ENCODE measurements around the gene GLB1L. TPM values are rescaled to one million over a fixed set of nuclear protein-coding genes. Genes with fewer than 3 reads are reported as not detected.

Gene GLB1L
- total RNA-seq, 1 donor from 2014 or later = 11.8 TPM

DNA sequence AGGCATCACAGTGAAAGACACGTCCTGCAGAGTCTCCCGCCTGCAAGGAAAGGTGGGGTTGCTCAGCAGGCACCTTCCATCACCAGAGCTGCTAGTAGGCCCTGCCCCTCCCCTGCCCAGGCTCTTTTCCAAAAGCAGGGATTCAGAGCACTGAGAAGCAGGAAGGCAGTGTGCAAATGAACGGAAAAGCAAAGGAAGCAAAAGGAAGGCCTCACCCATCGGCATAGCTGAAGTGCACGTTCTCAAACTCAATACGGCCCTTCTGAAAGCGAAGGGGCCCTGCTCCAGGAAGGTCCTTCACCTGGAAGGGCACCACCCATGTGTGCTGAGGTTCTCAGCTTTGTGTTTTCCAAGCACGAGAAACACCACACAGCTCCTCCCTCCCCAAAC is 32.2 kb downstream of the GLB1L start:
- Mint-ChIP-seq H3K27ac (no peak overlapping the region), H3K36me3 (ENCODE audit: insufficient read depth) (peaks cover 17% of the 10 kb centered on the region)

DNA sequence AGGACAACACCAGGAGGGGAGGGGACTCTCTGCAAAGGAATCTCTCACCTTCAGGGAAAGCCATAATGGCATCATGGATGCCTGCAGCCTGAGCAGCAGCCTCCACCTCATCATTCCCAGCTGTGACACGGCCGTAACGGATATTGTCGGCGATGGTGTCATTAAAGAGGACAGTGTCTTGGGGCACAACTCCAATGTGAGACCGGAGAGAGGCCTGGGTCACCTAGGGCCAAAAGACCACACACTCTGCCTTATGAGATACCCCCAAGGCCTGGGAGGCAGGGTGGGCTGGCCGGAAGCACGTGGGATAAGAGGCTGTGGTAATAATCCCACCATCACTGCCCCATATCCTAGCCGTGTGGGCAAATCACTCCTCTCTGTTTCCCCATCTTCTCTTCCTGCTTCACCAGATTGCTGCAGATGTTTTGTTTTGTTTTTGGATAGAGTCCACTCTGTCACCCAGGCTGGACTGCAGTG is 34.3 kb downstream of the GLB1L start:
- Mint-ChIP-seq H3K27me3 (no peaks in the 10 kb centered on the region), H3K9me3 (ENCODE audit: low read depth) (no peaks in the 10 kb centered on the region), H3K27ac (peak overlapping the region; percentile 57), H3K4me1 (ENCODE audit: low read depth) (peaks cover 11% of the 10 kb centered on the region), H3K4me3 (ENCODE audit: low read depth) (no peak overlapping the region), H3K36me3 (ENCODE audit: insufficient read depth) (peaks cover 17% of the 10 kb centered on the region)
- no peak for DNase-seq (ENCODE audit: low spot score, unreplicated experiment)
- TF ChIP-seq, protein P1, sequence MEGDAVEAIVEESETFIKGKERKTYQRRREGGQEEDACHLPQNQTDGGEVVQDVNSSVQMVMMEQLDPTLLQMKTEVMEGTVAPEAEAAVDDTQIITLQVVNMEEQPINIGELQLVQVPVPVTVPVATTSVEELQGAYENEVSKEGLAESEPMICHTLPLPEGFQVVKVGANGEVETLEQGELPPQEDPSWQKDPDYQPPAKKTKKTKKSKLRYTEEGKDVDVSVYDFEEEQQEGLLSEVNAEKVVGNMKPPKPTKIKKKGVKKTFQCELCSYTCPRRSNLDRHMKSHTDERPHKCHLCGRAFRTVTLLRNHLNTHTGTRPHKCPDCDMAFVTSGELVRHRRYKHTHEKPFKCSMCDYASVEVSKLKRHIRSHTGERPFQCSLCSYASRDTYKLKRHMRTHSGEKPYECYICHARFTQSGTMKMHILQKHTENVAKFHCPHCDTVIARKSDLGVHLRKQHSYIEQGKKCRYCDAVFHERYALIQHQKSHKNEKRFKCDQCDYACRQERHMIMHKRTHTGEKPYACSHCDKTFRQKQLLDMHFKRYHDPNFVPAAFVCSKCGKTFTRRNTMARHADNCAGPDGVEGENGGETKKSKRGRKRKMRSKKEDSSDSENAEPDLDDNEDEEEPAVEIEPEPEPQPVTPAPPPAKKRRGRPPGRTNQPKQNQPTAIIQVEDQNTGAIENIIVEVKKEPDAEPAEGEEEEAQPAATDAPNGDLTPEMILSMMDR (IDR thresholded peaks at IDR 0.05; ENCODE audit: unreplicated experiment) = no peak

More for the DNA sequence above, 32.2 kb downstream of the GLB1L start:
- no peak overlapping the region for H3K4me3 Mint-ChIP-seq (ENCODE audit: low read depth)
- no peaks in the 10 kb centered on the region for H3K9me3 Mint-ChIP-seq (ENCODE audit: low read depth)
- DNase-seq (ENCODE audit: low spot score, unreplicated experiment) = no peak
- no peaks in the 10 kb centered on the region for H3K27me3 Mint-ChIP-seq
- TF ChIP-seq, protein P1 (IDR thresholded peaks at IDR 0.05; ENCODE audit: unreplicated experiment) = no peak
- H3K4me1 Mint-ChIP-seq (ENCODE audit: low read depth) = peaks cover 10% of the 10 kb centered on the region

DNA sequence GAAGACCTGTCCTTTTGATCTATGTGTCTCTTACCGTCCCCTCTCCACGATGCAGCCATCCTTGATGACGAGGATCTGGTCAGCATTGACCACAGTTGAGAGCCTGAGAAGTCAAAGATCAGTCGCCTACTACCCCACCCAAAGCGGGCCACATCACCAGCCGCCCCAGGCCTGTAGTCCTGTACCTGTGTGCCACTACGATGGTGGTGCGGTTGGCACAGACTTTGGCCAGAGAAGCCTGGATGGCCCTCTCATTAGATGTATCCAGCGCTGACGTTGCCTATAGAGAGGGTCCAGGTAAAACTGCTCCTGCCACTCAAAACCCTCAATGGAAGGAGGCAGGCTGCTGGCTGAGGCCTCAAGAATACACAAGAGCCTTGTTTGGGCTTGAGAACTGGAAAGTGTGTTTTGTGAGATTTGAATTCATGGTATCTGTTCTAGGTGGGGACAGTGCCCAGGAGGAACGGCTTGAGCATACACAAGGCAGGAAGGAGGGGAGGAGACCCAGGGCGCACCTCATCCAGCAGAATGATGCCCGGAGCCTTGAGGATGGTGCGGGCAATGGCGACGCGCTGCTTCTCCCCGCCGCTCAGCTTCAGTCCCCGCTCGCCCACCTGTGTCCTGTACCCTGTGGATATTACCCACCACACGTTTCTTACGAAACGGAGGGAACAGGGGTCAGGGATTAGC is 34.9 kb downstream of the GLB1L start:
- no peak overlapping the region for H3K4me3 Mint-ChIP-seq (ENCODE audit: low read depth)
- no peak for DNase-seq (ENCODE audit: low spot score, unreplicated experiment)
- peaks cover 11% of the 10 kb centered on the region for H3K4me1 Mint-ChIP-seq (ENCODE audit: low read depth)
- no peak overlapping the region for H3K27ac Mint-ChIP-seq
- no peaks in the 10 kb centered on the region for H3K27me3 Mint-ChIP-seq
- TF ChIP-seq, protein P1 (IDR thresholded peaks at IDR 0.05; ENCODE audit: unreplicated experiment) = no peak
- H3K9me3 Mint-ChIP-seq (ENCODE audit: low read depth) = no peaks in the 10 kb centered on the region
- H3K36me3 Mint-ChIP-seq (ENCODE audit: insufficient read depth) = peaks cover 17% of the 10 kb centered on the region

DNA sequence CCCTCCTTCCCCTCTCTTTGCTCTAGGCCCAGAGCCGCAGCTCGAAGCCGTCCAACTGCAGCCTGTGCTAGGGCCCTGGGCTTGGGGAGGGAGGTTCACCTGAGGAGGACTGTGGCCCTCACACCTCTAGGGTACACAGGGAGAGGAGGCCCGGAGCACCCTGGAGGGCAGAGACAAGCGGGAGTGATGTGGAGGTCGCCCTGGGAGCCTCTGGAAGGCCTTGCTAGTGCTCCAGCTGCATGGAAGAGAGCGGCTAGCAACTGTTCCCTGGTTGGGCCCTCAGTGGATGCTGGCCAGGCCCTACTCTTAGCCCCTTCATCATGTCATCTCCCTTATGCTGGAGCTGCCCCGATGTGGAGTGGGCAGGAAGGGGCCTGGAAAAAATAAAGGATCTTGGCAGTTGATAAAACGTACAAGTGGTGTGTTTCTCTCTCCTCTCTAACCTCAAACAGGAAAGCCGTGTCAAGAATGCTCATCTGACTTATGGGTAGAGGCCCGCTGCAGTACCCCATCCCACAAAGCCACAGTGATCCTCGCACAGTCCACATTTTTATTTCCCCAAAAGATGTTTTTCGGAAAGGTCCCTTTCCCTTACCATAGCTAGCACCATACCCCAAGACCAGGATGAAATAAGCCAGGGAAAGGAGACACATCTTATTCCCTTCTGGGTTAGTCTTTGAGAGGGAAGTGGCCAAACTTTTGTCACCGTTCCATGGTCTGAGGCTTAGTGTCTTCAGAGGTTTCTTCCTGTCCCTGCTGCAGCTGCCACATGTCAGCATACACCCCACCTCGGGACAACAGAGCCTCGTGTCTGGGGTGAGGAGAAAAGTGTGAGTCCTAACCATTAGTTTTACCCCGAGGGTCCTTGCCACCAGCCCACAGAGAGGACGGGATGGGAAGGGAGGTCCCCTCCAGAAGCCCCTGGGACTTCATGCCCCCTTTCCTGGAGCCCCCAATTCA is 35.7 kb downstream of the GLB1L start:
- peaks cover 17% of the 10 kb centered on the region for H3K36me3 Mint-ChIP-seq (ENCODE audit: insufficient read depth)
- H3K27ac Mint-ChIP-seq = no peak overlapping the region
- H3K4me1 Mint-ChIP-seq (ENCODE audit: low read depth) = peaks cover 11% of the 10 kb centered on the region
- H3K27me3 Mint-ChIP-seq = no peaks in the 10 kb centered on the region
- TF ChIP-seq, protein P1 (IDR thresholded peaks at IDR 0.05; ENCODE audit: unreplicated experiment) = no peak
- no peak for DNase-seq (ENCODE audit: low spot score, unreplicated experiment)
- H3K4me3 Mint-ChIP-seq (ENCODE audit: low read depth) = no peak overlapping the region
- no peaks in the 10 kb centered on the region for H3K9me3 Mint-ChIP-seq (ENCODE audit: low read depth)

All from progenitor cell of endocrine pancreas (in vitro differentiated cells).